Globus pallidus (tissue), 1 donor: ENCODE results near the gene NUDC.

ENCODE experiments used
- DNase-seq: peaks from one replicate; pipeline ENCODE4 v3.0.0-alpha.2; 2015; ENCODE audit warnings: low spot score

NUDC gene

DNA sequence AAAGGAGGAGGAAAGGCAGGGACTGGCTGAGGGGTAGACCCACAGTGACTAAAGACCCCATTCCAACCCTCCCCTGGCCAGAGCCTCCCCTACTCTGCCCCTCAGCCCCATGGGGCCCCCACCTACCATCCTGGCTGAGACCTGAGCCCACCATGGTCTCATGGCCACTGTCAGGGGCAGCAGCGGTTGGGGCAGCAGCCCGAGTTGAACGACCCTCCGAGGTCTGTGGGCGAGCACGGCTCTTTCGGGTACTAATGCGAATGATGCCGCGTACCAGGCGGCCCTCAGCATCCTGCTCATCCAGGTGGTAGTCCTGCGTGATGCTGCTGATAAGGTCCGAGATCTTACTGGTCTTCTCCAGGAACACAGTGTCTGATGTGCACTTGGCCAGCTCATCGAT is 29.7 kb downstream of the NUDC start:
- DNase-seq, result no peak

DNA sequence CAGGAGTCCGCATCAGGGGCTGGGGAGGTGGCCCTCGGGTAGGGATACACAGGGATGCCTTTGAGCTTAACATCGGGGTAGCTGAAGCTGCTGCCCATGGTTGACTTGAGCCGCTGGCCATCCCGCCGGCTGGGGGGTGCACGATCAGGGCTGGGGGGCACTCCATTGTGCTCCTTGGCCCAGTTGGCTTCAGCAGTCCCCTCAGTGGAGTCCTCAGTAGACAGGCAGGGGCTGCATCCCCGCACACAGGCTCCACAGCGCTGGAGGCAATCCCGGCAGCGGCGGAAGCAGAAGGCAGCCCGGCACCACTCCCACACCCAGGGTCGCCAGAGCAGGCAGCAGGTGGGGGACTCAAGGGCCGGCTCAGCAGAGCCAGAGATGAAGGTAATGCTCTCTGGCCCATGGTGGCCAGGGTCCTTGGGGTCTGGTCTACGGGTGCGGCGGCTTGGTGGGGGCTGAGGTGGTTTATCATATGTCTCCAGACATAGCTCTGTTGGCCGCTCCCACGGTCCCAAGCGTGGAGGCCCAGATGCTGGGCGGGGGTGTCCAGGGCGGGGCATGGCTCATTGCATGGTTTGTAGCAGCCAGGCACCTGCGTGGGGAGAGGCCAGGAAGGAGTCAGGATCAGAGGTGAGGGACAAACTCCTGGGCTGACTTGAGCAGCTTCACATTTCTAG is 30.4 kb downstream of the NUDC start:
- DNase-seq, result no peak

- DNase-seq, result no peak
These were observed 31.8 kb downstream of the NUDC start for GRCh38 chr1:26953374-26953773.

- no peak for DNase-seq
These were observed 34.8 kb downstream of the NUDC start for GRCh38 chr1:26956321-26956720.

GRCh38 chr1:26957306-26957705 is 35.8 kb downstream of the NUDC start:
- no peak for DNase-seq

DNA sequence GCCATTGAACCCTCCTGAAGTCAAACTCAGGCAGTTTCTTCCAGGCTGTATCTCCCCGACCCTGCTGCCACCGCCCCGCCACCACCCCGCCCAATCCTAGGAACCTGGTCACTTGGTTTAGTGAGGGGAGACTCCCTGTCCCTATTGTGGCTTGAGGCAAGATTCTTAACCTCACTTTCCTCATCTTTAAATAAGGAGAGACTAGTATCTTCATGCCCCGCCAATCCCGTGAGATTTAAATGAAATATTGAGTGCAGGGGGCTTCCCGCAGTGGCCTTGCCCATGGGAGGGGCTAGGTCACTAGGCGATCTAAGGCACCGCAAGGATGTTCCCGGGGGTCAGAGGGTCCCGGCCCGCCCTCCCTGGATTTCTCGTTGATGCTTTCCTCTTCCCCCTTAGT is 37.7 kb downstream of the NUDC start:
- no peak for DNase-seq

DNA sequence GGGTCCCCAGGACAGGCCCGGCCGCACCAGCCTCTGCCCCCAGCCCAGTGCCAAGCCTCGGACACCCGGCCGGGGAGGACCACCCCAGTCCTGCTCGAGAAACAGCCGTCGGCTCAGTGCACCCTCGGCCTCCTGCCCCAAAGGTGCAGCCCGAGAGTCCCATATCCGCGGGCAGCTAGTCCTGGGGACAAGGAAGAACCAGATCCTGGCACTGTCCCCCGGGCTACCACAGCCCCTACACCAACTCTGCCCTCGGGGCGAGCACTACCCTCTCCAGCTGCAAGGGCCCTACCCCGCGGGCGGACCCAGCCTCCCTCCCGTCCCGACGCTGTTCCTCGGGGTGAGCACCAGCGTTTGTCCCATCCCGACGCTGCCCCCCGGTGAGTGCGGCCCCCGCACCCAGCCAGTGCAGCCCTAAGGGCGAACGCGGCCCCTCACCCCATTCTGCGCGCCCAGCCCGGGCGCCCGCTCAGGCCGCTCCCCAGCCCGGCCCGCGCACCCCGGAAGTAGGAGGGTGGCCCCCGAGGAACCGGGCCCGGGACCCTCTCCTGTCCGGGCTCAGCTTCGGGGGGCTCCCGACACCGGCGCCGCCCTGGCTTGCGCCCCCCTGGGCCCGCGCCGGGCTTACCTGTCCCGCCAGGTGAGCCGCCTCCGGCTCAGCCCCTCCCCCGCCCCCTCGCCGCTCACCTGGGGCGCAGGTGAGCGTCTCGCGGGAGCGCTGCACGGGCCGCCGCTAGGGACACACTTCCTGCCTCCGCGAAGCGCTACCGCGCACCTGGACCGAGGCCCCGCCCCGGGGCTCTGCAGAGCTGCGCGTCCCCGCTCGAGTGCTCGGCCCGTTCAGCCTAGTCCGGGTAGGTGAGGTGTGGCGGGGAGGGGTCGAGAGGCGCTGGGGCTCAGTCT is 38.4 kb downstream of the NUDC start, which contains the start of gene KDF1:
Gene KDF1, minus strand, starts transcription at position 747 of the 903 bp plus-strand sequence. CDS start 8,088 bp downstream, outside the sequence.
- DNase-seq, result no peak

- DNase-seq, result no peak
These were observed 39.1 kb downstream of the NUDC start for GRCh38 chr1:26960625-26960966.

DNA sequence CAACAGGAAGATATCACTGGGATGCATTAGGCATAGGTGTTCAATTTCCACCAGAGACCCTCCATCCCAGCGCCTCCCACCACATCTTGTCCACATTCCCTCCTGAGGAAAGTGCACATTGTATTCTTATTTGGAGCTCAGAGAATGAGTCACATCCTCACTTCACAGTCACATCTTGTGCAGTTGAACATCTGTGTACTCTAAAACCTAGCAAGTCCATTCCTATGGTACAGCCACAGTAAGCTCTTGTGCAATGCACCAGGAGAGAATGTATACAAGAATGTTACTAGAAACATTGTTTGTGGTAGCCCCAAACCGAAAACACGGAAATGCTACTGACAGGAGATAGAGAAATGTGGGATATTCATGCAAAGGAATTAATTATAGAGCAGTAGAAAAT is 40.3 kb downstream of the NUDC start:
- DNase-seq, result no peak

- DNase-seq, result no peak
These were observed 43.7 kb downstream of the NUDC start for GRCh38 chr1:26965213-26965612.

- DNase-seq, result no peak
These were observed 44.1 kb downstream of the NUDC start for GRCh38 chr1:26965628-26966027.

DNA sequence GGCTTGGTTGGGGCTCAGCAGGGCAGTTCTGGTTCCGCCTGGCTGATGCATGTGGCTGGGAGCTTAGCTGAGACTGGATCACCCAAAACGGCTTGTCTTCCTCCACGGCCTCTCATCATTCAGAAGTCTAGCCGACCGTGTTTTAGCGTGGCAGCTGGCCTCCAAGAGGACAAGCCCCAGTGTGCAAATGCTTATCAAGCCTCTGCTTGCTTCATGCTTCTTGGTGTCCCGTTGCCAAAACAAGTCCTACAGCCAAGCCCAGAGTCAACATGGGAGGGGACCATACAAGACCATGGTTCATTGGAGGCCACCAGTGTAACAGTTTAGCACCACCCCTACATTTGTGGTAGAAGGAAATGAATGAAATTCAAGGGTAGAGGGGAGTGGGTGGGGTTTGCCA is 49.3 kb downstream of the NUDC start:
- no peak for DNase-seq

GRCh38 chr1:26971590-26971989 is 50.0 kb downstream of the NUDC start:
- DNase-seq, result no peak

GRCh38 chr1:26972390-26972789 is 50.8 kb downstream of the NUDC start:
- no peak for DNase-seq

DNA sequence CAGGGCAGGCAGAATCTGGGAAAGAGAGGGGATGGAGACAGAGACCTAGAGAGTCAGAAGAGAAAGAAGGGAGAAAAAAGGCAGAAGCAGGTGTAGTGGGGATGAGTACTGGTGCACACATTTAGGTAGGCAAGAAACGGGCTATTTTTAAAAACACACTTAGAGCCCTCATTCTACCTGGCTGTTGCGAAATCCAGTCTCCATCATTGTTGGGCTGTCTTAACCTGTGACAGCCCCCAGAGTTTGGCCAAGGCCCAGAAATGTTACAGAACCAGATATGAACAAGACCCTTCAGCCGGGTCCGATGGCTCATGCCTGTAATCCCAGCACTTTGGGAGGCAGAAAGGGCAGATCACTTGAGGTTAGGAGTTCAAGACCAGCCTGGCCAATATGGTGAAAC is 51.3 kb downstream of the NUDC start:
- DNase-seq, result no peak

DNA sequence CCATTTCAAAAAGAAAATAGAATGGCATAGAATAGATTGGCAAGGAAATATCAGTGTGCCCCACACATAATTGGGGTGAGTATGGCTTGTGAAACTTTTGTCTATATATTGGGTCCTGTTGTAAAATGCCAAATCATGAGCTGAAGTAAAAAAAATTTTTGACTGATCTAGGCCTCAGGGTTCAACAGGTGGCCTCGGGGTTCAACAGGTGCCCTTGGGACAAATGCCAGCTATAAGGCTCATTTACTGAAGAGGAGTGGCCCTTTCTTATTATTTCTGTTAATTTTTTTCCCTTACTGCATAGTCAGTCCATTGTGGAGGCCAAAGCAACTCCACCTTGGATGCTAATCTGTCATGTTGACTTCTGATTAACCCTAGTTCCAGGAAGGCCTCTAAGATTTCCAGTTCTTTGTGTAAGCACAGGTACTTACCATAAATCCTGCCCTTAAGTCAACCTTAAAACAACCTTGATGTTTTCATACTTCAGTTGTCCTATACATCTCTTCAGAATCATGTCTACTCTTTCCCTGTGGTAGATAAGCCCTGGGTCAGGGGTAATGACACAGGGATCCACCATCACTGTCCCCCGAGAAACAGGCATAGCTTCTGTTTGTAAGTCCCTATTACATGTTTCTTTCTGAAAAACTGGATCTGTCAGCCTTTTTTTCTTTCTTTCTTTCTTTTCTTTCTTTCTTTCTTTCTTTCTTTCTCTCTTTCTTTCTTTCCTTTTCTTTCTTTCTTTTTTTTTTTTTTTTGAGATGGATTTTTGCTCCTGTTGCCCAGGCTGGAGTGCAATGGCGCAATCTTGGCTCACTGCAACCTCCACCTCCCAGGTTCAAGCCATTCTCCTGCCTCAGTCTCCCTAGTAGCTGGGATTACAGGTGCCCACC is 55.3 kb downstream of the NUDC start:
- DNase-seq, result no peak

DNA sequence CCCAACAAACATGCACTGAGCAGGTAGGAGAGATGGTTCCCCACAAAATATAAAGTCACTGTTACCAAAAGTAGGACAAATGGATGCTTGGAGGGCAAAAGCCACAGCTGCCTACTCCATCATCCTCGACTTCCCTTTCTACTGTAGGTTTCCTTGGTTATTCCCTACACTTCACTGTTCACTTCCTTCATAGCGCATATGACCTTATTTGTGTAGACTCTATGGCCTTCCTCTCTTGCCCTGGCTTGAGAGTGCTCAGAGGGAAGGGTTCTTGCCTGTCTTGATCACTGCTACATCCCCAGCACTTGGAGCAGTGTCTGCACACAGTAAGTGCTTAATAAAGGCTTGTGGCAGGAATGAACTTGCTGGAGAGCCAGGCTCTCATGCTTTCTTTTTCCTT is 57.4 kb downstream of the NUDC start:
- no peak for DNase-seq

- DNase-seq, result no peak
These were observed 59.8 kb downstream of the NUDC start for GRCh38 chr1:26981146-26981846.

DNA sequence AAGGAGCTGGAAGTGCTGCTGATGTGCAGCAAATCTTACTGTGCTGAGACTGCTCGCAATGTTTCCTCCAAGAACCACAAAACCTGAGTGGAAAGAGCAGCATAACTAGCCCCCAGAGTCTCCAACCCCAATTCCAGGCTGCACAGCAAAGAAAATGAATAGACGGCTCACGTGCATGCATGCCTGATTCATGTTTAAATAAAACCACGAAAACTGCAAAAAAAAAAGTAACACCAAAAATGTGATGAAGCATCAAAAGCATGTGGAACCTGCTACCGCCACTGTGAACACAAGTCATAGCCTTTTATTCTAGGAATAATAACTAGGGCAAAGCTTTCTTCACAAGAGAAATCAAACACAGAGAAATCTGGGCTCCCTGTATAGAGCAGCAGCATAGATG is 62.3 kb downstream of the NUDC start:
- DNase-seq, result no peak

GRCh38 chr1:26984291-26984690 is 62.7 kb downstream of the NUDC start:
- no peak for DNase-seq

DNA sequence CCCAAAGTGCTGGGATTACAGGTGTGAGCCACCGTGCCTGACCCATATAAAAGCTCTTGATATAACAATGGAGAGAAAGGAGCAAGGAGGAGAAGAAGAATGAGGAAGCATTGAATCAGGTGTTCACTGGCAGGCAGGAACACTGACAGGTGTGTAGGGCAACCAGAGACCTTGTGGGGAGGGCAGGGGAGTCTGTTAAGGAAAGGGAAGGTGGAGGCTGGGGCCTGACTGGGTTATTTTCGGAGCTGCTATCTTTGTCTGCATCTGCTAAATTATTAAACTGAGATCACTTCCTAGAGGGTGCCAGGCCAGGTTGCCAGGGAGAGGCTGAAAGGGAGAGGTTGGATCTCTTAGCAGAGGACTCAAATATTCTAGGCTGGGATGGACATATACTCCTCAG is 65.1 kb downstream of the NUDC start:
- DNase-seq, result no peak
